HT1080 (cell line): ENCODE measurements around the gene LDB2. TPM values are rescaled to one million over a fixed set of nuclear protein-coding genes. Genes with fewer than 3 reads are reported as not detected.
A peak's percentile ranks its signal among the peaks of the same experiment; 100 is the strongest.

Experiments
- DNase-seq: peaks from one replicate; pipeline ENCODE4 v3.0.0-alpha.2; 2015; ENCODE audit warnings: low read depth
- total RNA-seq: library from RNA; depleted of rRNA; stranded (reverse); fragments of >200 nt; shearing (Covaris generic); gene quantifications from 2 replicates; pipeline ENCODE4 v1.2.3, GENCODE V29; 2014

LDB2 gene
- total RNA-seq, 1 experiment from 2014 or later = 3.5 TPM

DNA sequence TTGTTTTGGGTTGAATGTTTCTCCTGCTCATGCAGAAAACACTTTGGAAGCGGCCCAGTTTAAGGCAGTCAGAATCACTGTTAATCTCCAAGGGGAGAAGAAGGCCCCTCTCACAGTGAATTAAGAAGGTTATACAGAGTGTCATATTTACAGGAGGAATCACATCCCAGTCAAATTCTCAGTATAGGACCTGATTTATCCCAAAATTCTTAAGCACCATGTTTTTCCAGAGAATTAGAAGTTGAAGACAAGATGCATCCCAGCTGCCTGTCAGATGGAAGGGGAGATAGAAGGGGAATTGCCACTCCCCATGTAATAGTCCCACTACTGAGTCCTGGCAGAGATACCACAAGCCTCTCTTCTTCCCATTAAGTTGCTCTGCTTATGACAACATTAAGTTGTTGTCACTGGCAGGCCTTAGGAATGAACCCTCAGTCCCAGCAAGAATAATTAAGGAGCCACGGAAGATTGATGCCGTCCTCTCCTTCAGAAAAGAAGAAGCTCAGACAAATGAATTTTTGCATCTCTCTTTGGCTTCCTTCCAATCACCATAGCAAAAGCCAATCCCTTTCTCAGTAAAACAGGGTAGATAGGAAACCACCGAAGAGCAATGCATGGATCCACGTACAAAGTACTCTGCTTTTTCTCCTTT is 138.4 kb downstream of the LDB2 start:
- DNase-seq = no peak

DNA sequence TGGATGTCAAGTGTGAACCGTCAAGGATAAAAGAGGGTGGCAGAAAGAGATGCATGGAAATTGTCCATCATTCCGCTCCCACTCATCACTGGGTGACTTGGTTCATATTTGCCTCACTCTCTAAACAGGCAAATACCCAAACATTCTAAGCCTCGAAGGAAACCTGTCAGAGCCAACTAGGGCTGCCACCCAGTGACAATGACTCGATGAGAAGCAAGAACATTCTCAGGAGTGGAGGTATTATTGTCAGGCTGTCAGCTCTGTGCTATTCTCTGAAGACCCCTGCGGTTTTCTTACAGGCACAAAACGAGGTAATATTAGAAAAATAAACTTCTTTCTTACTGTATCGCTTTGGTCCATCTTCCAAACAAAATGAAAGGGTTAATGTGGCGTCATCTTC is 139.6 kb downstream of the LDB2 start:
- no peak for DNase-seq

DNA sequence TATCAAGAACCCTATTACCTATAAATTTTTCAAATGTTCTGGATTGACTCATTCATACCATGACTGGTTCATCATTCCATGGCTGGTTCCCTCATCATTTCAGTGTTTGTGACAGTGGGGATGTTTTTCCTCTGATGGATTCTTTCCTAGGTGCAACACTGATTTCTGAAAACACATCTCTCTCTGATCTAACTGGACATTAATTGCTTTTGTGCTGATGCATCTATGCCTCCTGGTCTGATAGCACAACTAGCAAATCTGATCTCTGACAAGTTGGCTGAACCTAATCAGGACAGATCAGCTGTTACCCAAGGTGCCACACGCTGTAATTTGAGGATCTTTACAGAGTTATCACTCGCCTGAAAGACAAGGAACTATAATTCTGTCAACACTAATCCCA is 140.2 kb downstream of the LDB2 start:
- DNase-seq = no peak

DNA sequence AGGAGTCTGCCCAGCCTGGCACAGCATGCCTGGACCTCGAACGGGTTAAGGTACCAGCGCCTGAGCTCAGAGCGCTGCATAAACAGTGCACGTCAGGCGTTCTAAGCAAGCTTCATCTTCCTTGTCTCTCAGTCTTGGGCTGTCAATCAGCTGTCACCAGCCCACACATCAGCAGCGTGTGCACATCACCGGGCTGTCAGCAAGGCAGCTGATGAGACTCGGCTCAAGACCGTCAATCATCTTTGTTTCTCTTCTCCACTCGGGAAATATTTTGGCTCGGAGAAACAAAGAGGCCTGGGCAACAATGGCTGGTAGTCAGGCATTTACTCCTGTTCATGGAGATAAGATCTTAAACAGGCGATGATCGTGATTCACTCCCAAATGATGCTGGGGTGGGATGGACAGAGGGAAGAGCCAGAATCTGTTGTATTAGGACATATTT is 141.3 kb downstream of the LDB2 start:
- DNase-seq = no peak

DNA sequence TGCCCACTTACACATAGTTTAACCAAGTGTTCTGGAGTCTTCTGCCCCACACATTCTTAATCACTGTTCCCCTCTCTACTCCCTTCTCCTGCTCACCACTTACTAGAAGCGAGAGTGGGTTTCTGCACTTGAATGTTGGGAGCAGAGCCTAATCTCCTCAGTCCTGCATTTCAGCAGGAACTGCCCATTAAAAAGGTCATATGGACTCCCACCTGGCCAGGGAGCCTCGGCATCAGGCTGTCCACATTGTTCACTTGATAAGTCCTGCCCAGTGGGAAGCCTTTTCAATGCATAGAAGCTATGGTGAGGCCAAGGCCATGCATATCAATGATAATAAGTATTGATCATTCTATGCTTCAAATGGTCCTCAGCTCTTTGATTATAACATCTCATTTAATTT is 144.3 kb downstream of the LDB2 start:
- DNase-seq = no peak

DNA sequence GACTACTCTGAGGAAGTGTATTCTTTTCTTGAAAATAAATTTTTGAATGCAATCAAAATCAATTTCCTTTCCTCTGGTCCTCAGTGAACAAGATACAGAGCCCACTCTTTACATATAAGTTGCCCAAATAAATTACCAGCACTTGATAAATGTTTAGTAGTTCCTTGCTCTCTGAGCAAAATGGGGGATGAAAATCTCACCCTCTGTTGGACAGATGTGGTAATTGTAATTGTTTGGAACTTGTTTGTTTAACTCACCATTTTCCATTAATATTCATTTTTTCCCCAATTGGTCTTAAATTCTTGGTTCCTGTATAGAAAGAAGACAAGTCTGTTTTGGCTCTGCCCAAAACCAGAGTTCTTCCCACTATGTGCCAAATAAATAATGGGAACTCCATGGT is 146.3 kb downstream of the LDB2 start:
- no peak for DNase-seq

DNA sequence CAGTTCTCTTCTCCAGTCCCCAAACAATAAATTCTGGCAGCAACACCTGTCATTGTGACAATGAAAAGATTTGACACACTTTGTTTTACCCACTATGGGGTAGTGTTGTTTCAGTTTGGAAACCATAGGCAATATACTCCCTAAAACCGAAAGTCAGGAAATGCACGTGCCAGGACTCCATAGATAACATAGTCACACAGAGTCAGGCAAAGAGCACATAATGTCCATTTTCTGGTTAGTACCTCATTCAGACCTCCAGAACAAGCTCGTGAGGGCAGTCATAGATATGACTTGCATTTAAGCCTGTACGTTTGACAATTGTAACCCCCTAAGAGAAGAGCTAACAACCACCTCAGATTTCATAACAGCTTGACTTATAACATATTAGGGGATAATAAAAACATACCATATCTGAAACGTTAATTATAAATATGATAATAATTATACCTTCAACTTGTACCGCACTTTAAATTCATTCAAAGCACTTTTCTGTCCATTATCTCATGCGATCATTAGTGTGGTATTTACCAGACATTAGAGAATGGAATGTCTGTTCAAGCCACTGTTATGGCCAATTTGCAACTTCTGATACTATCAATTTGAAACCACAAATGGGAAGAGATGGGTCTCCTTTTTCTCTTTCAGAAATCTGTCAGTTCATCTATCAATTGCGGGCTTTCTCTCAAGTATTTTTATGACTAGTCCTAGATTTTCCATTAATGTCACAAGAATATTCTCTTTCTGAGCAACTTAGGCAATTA is 147.4 kb downstream of the LDB2 start:
- DNase-seq = no peak

DNA sequence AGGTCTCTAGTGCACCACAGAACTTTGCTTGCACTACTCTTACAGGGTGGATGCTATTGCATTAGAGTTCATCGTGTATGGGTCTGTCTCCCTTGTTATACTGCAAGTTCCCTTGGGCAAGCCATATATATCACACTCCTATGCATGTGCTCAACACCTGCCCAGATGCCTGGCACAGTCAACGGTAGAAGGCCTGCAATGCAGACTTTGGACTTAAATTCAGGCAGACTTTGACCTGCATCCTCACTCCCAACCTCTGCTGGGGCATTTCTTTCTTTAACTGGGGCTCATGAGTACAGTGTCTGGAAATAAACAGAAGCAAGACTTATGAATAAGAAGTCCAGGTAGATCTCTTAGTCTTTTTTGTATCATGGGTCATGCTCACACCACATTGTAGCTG is 148.2 kb downstream of the LDB2 start:
- DNase-seq = no peak

DNA sequence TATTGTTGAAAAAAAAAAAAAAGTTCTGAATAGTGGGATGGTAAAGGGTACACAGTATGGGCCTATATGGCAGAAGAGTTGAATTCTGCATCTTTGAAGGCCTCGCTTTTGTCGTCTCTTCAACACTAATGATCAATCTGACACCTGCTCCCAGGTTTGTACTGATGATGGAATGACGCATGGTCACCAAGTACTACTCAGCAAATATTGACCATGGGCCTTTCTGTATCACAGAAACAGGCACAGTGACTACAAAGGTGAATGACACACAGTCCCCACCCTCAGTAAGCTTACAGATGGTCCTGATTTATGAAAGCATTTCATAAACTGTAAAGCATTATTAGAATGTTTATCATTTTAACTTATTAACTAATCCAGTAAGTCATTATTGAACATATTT is 152.6 kb downstream of the LDB2 start:
- no peak for DNase-seq

DNA sequence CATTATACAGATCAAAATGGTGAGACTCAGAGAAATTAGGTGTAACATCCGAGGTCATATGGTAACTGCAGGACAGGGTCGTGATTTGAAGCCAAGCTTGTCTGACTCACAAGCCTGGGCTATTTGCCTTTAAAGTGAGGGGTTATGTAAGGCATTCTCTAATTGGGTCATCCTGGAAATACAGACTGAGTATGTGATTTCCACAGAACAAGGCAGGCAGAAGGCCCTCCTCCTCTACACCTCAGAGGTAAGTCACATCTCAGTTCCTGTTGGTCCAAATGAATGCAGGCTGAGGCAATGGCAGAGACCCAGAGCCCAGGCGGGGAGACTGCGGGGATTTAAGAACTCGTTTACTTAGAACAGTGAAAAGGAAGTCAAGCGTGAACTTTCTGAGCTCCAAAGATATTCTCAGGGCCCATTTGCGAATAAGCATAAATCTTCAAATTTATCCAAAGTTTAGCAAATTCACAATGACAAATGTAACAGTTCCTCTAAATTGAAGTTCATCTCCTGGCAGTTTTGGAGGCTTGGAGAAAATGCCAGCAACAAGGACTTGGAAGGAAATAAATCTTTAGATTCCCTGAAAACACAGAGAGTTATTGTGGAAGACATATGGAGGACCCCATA is 153.3 kb downstream of the LDB2 start:
- peak; percentile 14 for DNase-seq

DNA sequence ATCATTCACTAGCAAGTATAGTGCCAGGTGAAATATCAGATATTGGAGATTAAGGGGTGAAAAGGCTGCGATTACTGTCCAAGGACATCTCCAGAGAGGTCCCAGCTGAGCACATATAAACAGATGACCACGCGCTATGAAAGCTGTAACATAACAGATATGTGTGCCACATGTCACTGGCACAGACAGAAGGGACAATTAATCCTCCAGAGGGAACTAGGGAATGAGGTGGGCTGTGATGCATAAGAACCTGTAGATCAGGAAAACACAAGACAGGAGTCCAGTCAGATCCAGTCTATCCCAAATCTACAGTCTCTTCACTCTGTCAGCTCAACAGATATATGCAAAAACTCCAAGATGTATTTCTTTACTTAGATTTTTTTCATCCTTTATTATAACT is 157.2 kb downstream of the LDB2 start:
- no peak for DNase-seq

DNA sequence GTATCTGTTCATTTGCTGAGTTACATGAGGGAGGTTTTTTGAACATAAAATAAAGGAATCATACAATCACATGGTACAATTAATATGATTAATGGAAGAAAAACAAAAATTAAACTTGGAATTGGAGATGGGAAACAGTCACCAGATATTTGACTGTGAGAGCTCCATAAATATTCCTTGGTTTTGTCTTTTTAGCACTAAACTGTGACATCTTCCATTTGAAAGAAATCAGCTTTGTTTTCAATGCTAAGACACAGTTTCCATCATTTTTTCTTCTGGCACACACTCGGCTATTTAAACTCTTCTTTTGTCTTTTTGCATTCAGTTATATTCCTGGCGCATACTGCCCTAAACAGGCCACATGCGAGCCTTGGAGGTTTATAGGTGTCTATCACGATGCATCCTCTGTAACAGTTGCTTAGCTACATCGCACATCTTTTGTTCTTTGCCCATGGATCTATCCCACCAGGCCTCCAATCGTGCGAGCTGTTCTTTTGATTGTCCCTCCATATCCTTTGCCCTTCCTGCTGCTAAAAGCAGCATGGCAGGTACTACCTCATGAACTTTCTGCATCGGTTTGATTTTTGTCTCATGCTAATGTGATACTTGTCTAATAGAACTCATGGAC is 158.3 kb downstream of the LDB2 start:
- DNase-seq = no peak

DNA sequence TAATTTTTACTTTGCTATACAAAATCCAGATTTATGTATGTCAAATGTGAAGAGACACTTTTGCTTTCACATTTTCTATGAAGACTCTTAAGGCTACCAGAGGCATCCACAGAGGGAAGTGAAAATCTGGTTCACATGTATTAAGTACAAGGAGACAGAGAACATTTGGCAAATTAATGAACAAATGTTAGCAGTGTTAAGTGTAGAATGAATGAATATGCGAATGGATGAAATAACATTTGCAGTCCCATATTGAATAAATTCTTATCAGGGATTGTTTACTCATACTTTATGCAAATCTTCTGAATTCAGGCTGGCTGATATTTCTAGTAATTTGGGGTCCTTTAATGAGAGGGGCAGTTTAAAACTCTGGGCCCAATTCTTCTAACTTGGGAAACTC is 159.9 kb downstream of the LDB2 start:
- DNase-seq = no peak

DNA sequence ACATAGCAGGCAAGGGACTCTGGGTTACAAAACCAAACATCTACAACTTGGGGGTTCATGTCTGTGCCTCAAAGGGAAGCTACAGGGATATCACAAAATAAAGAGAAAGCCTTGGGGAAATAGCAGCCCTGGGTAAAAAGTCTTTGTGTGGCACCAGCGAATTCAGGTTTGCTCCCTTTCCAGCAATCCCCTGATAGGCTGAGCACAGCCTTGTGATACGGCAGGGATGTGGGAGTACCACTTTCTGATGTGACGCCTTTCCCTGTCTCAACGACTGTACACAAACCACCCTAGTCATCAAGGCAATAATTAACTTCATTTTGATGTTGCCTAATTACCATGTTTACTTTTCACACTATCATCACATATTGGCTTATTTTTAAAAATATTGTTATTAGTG is 164.9 kb downstream of the LDB2 start:
- no peak for DNase-seq

DNA sequence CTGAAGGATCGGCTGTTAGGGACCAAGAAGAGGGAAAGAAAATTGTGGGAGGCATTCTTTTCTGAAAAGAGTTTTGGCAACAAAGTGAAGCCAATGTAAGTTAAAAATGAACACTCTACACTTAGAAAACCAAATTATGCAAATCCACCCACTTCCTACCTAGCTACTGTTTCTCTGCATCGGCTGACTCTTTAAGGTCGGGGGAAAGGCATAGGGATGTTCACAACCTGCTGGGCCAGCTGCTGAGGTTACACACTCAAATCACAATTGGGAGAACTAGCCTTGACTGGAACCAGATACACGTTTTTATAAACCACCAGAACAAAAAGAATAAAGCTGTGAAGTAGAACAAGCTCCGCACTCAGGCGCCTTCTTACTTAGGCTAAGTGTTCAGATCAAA is 165.7 kb downstream of the LDB2 start:
- DNase-seq = no peak

DNA sequence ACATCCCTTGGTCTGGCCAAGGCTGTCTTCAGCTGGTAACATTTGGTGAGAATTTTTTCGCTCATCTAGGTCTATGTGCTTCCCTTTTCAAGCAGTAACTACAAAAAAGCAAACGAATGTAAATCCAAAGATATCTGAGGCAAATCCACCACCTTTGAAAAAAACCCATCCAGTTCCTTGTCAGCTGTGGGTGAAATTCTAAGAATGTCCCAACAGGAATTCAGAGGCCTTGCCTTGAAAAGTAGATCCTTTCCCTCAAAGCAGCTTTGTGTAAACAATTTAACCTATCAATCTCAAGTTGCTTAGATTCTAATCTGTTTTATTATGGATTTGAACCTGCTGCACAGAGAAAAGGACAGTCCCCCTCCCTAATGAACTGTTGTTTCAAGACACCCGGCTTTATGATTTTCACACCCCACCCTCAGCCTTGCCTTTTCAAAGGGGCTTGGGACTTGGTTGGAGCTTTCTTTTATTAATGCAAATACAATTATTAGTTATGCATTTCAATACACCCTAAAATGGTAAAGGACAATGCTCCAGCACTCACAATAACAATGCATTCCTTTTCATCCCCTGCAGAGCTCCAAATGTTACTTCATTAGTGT is 166.6 kb downstream of the LDB2 start:
- no peak for DNase-seq

DNA sequence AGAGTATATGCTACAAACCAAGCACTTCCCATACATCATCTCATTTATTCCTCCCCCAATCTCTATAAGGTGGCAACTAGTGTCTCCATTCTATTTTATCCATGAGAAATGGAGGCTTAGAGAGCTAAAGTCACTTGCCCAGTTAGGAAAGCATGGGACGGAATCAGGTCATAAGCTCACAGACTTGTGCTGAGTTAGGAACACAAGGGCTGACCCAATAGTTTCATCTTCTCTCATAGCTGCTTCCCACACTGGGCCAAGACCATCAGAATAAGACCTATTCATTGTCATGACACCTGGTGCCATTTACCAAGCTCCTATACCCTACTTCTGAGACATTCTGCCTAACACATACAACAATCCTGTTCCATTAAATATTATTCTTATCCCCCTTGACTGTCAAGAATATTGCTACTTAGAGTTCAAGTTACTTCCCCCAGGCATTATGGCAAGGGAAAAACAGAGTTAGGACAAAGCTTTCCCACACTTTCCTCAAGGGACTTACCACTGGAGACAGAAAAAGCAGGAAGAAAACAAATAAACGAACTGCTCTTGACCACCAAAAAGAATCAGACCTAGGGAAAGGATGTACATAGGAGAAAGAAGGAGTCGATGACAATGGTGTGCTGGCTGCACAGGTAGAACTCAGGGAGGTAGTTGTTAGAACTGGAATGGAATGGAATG is 167.8 kb downstream of the LDB2 start:
- no peak for DNase-seq

DNA sequence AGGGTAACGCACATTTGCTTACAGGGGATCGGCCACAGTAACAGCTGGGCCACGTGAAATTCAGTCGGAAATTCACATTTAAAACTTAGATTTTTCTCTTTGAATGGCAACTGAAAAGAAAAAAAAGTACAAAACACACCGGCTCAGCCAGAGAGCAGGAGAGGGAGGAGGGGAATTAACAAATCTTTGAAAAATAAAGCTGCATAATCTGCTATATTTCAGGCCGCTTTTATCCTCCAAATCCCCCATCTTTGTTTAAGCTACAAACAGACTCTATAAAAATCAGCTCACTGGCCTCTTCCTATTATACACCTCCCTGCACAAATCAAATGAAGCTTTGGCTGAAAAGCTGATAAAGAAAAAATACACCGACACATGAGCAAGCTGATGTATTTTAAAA is 169.1 kb downstream of the LDB2 start:
- no peak for DNase-seq

DNA sequence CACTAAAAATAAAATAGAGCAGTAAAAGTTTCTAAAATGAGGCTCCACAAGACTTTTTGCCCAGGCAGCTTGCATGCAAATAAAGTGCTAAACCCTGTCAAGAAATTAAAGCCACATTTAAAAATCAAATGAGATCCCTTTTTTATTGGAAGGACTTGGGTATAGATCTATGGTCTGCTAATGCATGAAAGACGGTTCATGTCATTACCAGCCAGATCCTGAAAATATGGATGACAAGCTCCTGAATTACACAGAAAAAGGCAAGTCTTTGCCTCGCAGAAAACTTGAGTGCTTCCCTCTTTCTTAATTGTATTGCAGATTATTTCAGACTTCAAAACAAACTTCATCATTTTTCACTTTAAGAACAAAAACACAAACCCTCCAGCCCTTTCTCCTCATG is 169.6 kb downstream of the LDB2 start:
- DNase-seq = no peak

DNA sequence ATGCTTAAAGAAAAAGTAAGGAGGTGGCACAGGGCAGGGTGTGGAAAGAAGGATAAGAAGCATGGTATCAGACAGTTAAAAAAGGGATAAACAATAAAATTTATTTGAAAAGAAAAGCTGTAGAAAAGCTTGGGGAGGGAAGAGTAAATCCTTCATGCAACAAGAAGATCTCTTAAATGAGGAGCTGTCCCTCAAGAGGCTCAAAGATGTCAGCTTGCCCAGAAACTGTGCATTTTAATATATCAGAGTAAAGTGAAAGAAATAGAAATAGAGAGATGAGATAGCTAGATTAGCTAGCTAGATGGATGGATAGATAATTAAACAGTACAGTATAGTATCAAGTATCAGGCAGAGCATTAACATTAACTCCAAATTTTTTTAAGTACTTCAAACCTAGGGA is 170.3 kb downstream of the LDB2 start:
- no peak for DNase-seq

DNA sequence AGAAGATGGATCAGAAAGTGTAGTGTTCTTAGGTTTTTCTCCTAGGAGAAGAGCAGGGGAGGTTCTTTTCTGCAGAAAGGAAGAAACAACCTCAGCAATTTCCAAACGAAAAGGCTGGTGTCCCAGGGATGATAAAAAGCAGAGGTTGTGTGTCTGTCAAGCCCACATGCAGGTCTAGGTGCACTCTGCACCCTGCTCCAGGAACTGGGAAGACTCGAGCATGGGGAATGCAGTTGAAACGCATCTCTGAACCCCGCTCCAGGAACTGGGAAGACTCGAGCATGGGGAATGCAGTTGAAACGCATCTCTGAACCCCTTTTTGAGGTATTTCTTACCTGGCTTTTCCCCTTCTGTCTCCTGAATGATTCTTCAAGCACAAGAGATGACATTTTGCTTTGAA is 171.2 kb downstream of the LDB2 start:
- DNase-seq = no peak
